ENCODE data around the gene LRGUK. TPM values are rescaled to one million over a fixed set of nuclear protein-coding genes. Genes with fewer than 3 reads are reported as not detected.
A peak's percentile ranks its signal among the peaks of the same experiment; 100 is the strongest.
"Not testable (repeated sequence)": the region's sequence is repeated elsewhere in the genome, so short reads cannot be mapped to it uniquely, and the experiment has no call there.

LRGUK gene
- polyA plus RNA-seq, 4 donors: 0.03 to 0.22 TPM; not detected in 2

DNA sequence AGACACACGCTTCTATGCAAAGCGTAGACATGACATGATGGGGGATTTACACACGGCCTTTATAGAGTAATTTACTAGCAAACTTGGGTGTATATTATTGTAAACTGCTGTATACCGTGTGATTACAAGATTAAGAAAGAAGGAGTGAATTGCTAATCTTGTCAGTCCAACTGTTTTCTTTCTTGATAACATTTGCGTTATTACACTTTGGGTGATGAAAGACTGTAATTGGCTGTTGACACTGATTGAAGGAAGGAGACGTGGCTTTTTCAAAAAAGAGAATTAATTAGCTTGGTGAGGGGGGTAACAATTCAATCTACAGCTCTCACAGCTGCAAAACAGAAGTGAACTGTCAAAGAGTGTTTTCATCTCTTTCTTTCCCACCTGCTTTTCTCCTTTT is 156.9 kb downstream of the LRGUK start:
- WGBS, 3 donors: 48 to 67% (median 56%) methylated on average over 6 of the region's 6 CpGs
- FAIRE-seq: no peak
- no peak overlapping the region for H3K4me3 ChIP-seq (ENCODE audit: low read depth in 1 of 3, low read length in 3 of 3)

DNA sequence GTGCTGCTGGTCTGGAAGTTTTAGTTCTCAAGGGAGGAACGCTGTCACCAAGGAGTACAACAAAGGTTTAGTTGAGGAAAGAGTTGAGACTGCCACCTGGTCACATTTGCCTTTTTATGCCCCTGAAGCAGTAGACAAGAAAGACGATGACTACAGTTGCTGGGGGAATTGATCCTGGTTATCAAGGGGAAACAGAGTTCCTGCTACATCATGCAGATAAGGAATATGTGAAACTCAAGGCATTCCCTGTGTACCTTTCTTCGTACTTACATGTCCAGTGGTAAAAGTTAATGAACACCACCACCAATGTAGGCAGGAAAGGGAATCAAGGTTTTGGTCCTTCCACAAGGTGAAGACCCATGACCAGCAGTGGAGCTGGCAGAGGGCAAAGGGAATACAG is 157.8 kb downstream of the LRGUK start:
- Histone ChIP-seq H3K9me3 (ENCODE audit: control insufficient read depth in 2 of 2, insufficient read depth in 1 of 2, low read depth in 1 of 2, low read length in 1 of 2) (no peaks in the 10 kb centered on the region), H3K4me3 (ENCODE audit: low read depth in 1 of 3, low read length in 3 of 3) (no peak overlapping the region), H3K27me3 (ENCODE audit: control insufficient read depth in 3 of 3, insufficient read depth in 3 of 3, low read length in 3 of 3) (peaks cover 0 to 4% (median 0%) of the 10 kb centered on the region in 3 donors), H3K36me3 (ENCODE audit: control insufficient read depth in 3 of 3, insufficient read depth in 2 of 3, low read depth in 1 of 3, low read length in 3 of 3) (peaks cover 0 to 2% (median 0%) of the 10 kb centered on the region in 3 donors), H3K4me1 (ENCODE audit: control insufficient read depth in 3 of 3, insufficient read depth in 2 of 3, low read depth in 1 of 3, low read length in 2 of 3) (no peaks in the 10 kb centered on the region), H3K27ac (ENCODE audit: low read depth in 1 of 3, low read length in 2 of 3) (no peak overlapping the region)
- no peak for FAIRE-seq
- WGBS, 3 donors: 70 to 77% (median 72%) methylated on average over 3 of the region's 3 CpGs
- no peak for DNase-seq

More for the DNA sequence above, 156.9 kb downstream of the LRGUK start:
- H3K36me3 ChIP-seq (ENCODE audit: control insufficient read depth in 3 of 3, insufficient read depth in 2 of 3, low read depth in 1 of 3, low read length in 3 of 3): peaks cover 0 to 2% (median 0%) of the 10 kb centered on the region in 3 donors
- peaks cover 0 to 4% (median 0%) of the 10 kb centered on the region in 3 donors for H3K27me3 ChIP-seq (ENCODE audit: control insufficient read depth in 3 of 3, insufficient read depth in 3 of 3, low read length in 3 of 3)
- H3K4me1 ChIP-seq (ENCODE audit: control insufficient read depth in 3 of 3, insufficient read depth in 2 of 3, low read depth in 1 of 3, low read length in 2 of 3): no peaks in the 10 kb centered on the region
- H3K27ac ChIP-seq (ENCODE audit: low read depth in 1 of 3, low read length in 2 of 3): no peak overlapping the region
- no peak for DNase-seq
- no peaks in the 10 kb centered on the region for H3K9me3 ChIP-seq (ENCODE audit: control insufficient read depth in 2 of 2, insufficient read depth in 1 of 2, low read depth in 1 of 2, low read length in 1 of 2)

DNA sequence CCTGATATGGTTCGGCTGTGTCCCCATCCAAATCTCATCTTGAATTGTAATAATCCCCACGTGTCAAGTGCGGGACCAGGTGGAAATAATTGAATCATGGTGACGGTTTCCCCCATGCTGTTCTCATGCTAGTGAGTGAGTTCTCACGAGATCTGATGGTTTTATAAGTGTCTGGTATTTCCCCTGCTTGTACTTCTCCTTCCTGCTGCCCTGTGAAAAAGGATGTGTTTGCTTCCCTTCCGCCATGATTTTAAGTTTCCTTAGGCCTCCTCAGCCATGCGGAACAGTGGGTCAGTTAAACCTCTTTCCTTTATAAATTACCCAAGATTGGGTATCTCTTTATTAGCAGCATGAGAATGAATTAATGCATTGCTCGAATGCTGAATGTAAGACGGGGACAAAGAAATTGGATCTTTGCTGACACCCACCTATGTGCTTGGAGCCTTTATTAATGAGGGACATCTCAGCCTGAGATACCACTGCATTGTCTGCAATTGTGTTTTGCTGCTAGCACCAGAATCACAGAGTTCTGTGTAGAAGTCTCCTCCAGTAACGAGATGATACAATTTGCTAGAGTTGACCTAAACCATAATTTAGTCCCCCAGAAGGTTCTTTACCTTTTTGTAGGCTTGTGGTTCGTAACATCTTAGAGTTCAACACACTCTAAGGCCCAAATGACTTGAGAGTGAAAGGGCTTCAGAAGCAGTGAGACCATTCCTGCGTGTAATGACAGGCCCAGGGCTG is 160.9 kb downstream of the LRGUK start:
- no peak overlapping the region for H3K4me3 ChIP-seq (ENCODE audit: low read depth in 1 of 3, low read length in 3 of 3)
- FAIRE-seq (no peak), DNase-seq (no peak)
- no peaks in the 10 kb centered on the region for H3K4me1 ChIP-seq (ENCODE audit: control insufficient read depth in 3 of 3, insufficient read depth in 2 of 3, low read depth in 1 of 3, low read length in 2 of 3)
- H3K27me3 ChIP-seq (ENCODE audit: control insufficient read depth in 3 of 3, insufficient read depth in 3 of 3, low read length in 3 of 3): peaks cover 0 to under 1% (median 0%) of the 10 kb centered on the region in 3 donors
- peaks cover 0 to 2% (median 0%) of the 10 kb centered on the region in 3 donors for H3K36me3 ChIP-seq (ENCODE audit: control insufficient read depth in 3 of 3, insufficient read depth in 2 of 3, low read depth in 1 of 3, low read length in 3 of 3)
- WGBS, 3 donors: 83 to 91% (median 89%) methylated on average over 12 of the region's 12 CpGs
- no peaks in the 10 kb centered on the region for H3K9me3 ChIP-seq (ENCODE audit: control insufficient read depth in 2 of 2, insufficient read depth in 1 of 2, low read depth in 1 of 2, low read length in 1 of 2)
- no peak overlapping the region for H3K27ac ChIP-seq (ENCODE audit: low read depth in 1 of 3, low read length in 2 of 3)

DNA sequence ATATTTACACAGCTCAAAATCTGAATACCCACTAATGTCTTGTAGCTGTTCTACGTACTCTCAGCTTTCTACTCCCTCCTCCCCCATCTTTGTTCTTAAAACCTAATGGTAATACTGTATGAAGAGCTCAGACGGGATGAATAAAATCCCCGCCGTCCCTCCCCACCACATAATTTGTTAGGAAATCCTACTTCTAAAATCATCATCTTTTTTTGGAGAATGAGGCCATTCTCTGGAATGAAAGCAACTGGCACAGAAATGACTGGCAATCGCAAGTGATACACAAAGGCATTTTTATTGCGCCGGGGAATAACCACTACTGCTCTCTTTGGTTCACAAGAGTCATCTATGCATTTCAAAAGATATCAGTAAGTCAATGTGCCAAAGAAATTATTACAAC is 162.3 kb downstream of the LRGUK start:
- WGBS, 3 donors: 75 to 94% (median 90%) methylated on average over 7 of the region's 7 CpGs
- H3K4me3 ChIP-seq (ENCODE audit: low read depth in 1 of 3, low read length in 3 of 3): no peak overlapping the region
- peaks cover 0 to 10% (median 4%) of the 10 kb centered on the region in 3 donors for H3K36me3 ChIP-seq (ENCODE audit: control insufficient read depth in 3 of 3, insufficient read depth in 2 of 3, low read depth in 1 of 3, low read length in 3 of 3)
- no peak overlapping the region for H3K27ac ChIP-seq (ENCODE audit: low read depth in 1 of 3, low read length in 2 of 3)
- no peaks in the 10 kb centered on the region for H3K27me3 ChIP-seq (ENCODE audit: control insufficient read depth in 3 of 3, insufficient read depth in 3 of 3, low read length in 3 of 3)
- H3K9me3 ChIP-seq (ENCODE audit: control insufficient read depth in 2 of 2, insufficient read depth in 1 of 2, low read depth in 1 of 2, low read length in 1 of 2): no peaks in the 10 kb centered on the region
- FAIRE-seq (no peak), DNase-seq (no peak)
- H3K4me1 ChIP-seq (ENCODE audit: control insufficient read depth in 3 of 3, insufficient read depth in 2 of 3, low read depth in 1 of 3, low read length in 2 of 3): no peaks in the 10 kb centered on the region

DNA sequence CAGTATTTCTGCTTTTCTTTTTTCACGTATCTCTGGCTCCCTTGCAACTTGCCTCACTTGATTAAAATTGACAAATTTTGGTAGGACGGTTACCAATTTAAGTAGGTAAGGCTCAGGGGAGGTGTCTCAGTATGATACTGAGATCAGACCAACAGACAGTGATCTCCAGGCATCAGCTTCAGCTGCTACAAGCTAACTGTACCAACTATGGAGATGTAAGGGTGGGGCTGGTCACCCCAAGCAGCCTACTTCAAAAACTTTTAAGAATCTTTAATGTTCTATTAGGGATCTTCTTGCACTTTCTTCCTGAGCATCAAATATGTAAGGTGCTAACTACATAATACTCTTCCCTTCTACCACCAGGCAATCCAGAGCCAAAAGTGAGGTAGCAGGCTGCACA is 162.7 kb downstream of the LRGUK start:
- WGBS, 3 donors: 83 to 93% (median 91%) methylated on average over 2 of the region's 2 CpGs
- Histone ChIP-seq H3K4me1 (ENCODE audit: control insufficient read depth in 3 of 3, insufficient read depth in 2 of 3, low read depth in 1 of 3, low read length in 2 of 3) (no peaks in the 10 kb centered on the region), H3K27ac (ENCODE audit: low read depth in 1 of 3, low read length in 2 of 3) (no peak overlapping the region), H3K27me3 (ENCODE audit: control insufficient read depth in 3 of 3, insufficient read depth in 3 of 3, low read length in 3 of 3) (no peaks in the 10 kb centered on the region), H3K9me3 (ENCODE audit: control insufficient read depth in 2 of 2, insufficient read depth in 1 of 2, low read depth in 1 of 2, low read length in 1 of 2) (peaks cover 0 to 1% of the 10 kb centered on the region in 2 donors), H3K4me3 (ENCODE audit: low read depth in 1 of 3, low read length in 3 of 3) (no peak overlapping the region), H3K36me3 (ENCODE audit: control insufficient read depth in 3 of 3, insufficient read depth in 2 of 3, low read depth in 1 of 3, low read length in 3 of 3) (peaks cover 1 to 14% (median 4%) of the 10 kb centered on the region in 3 donors)
- DNase-seq (no peak), FAIRE-seq (no peak)

DNA sequence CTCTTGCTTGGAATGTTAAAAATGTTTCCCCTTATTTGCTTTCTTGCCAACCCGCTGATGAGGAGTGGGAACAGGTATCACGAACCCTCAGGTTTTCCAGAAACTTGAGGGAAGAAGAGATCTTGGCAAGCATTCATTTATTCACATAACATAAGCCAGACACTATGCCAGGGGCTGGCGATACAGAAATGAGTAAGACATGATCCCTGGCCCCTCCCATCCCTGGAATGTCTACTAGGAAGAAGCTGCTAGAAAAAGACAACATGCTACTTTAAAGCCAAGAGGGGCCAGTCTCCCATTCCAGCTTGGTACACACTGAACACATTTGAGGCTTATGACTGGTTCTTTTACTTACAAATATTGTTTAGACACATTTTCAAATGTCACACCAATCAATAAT is 163.1 kb downstream of the LRGUK start:
- no peaks in the 10 kb centered on the region for H3K27me3 ChIP-seq (ENCODE audit: control insufficient read depth in 3 of 3, insufficient read depth in 3 of 3, low read length in 3 of 3)
- H3K36me3 ChIP-seq (ENCODE audit: control insufficient read depth in 3 of 3, insufficient read depth in 2 of 3, low read depth in 1 of 3, low read length in 3 of 3): peaks cover 4 to 16% (median 5%) of the 10 kb centered on the region in 3 donors
- no peaks in the 10 kb centered on the region for H3K4me1 ChIP-seq (ENCODE audit: control insufficient read depth in 3 of 3, insufficient read depth in 2 of 3, low read depth in 1 of 3, low read length in 2 of 3)
- peaks cover 0 to 6% of the 10 kb centered on the region in 2 donors for H3K9me3 ChIP-seq (ENCODE audit: control insufficient read depth in 2 of 2, insufficient read depth in 1 of 2, low read depth in 1 of 2, low read length in 1 of 2)
- FAIRE-seq: no peak
- no peak overlapping the region for H3K4me3 ChIP-seq (ENCODE audit: low read depth in 1 of 3, low read length in 3 of 3)
- DNase-seq: no peak
- 86 to 91% (median 87%) methylated on average over 3 of the region's 3 CpGs for WGBS, 3 donors
- H3K27ac ChIP-seq (ENCODE audit: low read depth in 1 of 3, low read length in 2 of 3): no peak overlapping the region

DNA sequence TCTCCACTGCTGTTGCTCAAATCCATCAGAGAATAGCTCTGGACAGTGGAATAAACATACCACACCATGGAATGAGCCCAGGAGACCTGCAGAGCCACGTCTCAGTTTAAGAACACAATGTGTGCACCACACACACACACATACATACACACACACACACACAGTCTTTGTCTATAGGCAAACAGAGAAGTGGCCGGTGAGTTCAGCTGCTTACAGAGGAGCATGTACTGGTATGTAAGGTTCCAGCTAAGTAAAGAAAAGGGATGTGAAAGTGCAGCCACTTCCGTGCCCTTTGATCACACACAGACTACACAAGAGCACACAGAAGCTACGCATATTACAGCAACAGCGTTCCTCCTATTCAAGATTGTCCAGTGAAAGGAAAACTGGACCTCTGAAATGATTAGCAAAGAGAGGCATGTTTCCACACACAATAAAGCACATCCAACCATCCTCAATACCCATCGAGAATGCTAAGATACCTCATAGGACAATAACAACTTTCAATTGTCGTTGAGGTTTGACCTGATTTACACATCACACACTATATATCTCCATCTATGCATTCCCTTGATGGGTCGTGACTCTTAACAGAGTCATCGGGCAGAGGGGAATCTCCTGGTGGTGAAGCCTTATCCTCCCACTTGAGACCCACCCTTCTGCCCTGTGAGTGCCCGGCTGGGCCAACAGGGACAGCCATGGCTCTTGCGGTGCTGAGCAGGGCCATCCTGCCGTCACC is 166.0 kb downstream of the LRGUK start:
- Histone ChIP-seq H3K9me3 (ENCODE audit: control insufficient read depth in 2 of 2, insufficient read depth in 1 of 2, low read depth in 1 of 2, low read length in 1 of 2) (peaks cover 0 to 6% of the 10 kb centered on the region in 2 donors), H3K36me3 (ENCODE audit: control insufficient read depth in 3 of 3, insufficient read depth in 2 of 3, low read depth in 1 of 3, low read length in 3 of 3) (peaks cover 4 to 25% (median 7%) of the 10 kb centered on the region in 3 donors), H3K27me3 (ENCODE audit: control insufficient read depth in 3 of 3, insufficient read depth in 3 of 3, low read length in 3 of 3) (no peaks in the 10 kb centered on the region), H3K4me1 (ENCODE audit: control insufficient read depth in 3 of 3, insufficient read depth in 2 of 3, low read depth in 1 of 3, low read length in 2 of 3) (no peaks in the 10 kb centered on the region), H3K27ac (ENCODE audit: low read depth in 1 of 3, low read length in 2 of 3) (no peak overlapping the region), H3K4me3 (ENCODE audit: low read depth in 1 of 3, low read length in 3 of 3) (no peak overlapping the region)
- 78 to 87% (median 80%) methylated on average over 12 of the region's 12 CpGs for WGBS, 3 donors
- DNase-seq (peak in 1 of 2 donors; percentile 58), FAIRE-seq (no peak)

DNA sequence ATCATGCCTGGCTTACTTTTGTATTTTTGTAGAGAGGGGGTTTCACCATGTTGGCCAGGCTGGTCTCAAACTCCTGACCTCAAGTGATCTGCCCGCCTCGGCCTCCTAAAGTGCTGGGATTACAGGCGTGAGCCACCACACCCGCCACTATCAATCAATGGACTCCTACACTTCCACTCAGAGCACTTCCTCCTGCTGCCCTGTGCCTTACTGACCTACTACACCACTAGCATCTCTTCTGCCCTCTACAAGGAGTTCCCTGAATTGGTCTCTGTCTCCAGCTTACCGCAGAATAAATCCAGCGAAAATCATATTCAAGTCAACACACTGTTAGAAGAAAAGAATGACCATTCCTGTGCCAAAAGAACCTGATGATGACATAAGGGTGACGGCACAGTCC is 168.8 kb downstream of the LRGUK start:
- WGBS, 3 donors: 85 to 87% (median 86%) methylated on average over 4 to 7 of the region's 7 CpGs
- H3K36me3 ChIP-seq (ENCODE audit: control insufficient read depth in 3 of 3, insufficient read depth in 2 of 3, low read depth in 1 of 3, low read length in 3 of 3): peaks cover 3 to 25% (median 9%) of the 10 kb centered on the region in 3 donors
- not testable (repeated sequence) for H3K27me3 ChIP-seq (ENCODE audit: control insufficient read depth in 3 of 3, insufficient read depth in 3 of 3, low read length in 3 of 3); H3K4me3 ChIP-seq (ENCODE audit: low read depth in 1 of 3, low read length in 3 of 3); DNase-seq; FAIRE-seq; H3K4me1 ChIP-seq (ENCODE audit: control insufficient read depth in 3 of 3, insufficient read depth in 2 of 3, low read depth in 1 of 3, low read length in 2 of 3); H3K27ac ChIP-seq (ENCODE audit: low read depth in 1 of 3, low read length in 2 of 3); H3K9me3 ChIP-seq (ENCODE audit: control insufficient read depth in 2 of 2, insufficient read depth in 1 of 2, low read depth in 1 of 2, low read length in 1 of 2)
